ENCODE data around the gene BTBD6.

- TF ChIP-seq POLR2AphosphoS5 (IDR thresholded peaks at IDR 0.05): no peak
- TF ChIP-seq, protein P1, sequence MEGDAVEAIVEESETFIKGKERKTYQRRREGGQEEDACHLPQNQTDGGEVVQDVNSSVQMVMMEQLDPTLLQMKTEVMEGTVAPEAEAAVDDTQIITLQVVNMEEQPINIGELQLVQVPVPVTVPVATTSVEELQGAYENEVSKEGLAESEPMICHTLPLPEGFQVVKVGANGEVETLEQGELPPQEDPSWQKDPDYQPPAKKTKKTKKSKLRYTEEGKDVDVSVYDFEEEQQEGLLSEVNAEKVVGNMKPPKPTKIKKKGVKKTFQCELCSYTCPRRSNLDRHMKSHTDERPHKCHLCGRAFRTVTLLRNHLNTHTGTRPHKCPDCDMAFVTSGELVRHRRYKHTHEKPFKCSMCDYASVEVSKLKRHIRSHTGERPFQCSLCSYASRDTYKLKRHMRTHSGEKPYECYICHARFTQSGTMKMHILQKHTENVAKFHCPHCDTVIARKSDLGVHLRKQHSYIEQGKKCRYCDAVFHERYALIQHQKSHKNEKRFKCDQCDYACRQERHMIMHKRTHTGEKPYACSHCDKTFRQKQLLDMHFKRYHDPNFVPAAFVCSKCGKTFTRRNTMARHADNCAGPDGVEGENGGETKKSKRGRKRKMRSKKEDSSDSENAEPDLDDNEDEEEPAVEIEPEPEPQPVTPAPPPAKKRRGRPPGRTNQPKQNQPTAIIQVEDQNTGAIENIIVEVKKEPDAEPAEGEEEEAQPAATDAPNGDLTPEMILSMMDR (IDR thresholded peaks at IDR 0.05): no peak
Measured at GRCh38 chr14:105198588-105198987, 49.7 kb upstream of the BTBD6 start.

Measured in prostate gland (tissue), 2 donors.